Stimulated activated CD4-positive, alpha-beta T cell treated with anti-CD3 and anti-CD28 coated beads, Interleukin-15, amount 100 ng/mL, for 1 hour (primary cell): Measurements from ENCODE around the gene LUZP2.

ENCODE experiments used
- DNase-seq, 2 donors: peaks; one replicate each; pipeline ENCODE4 v3.0.0-alpha.2; 2020; ENCODE audit warnings: low read depth in 1 of 2, low spot score in 1 of 2

Gene LUZP2

DNA sequence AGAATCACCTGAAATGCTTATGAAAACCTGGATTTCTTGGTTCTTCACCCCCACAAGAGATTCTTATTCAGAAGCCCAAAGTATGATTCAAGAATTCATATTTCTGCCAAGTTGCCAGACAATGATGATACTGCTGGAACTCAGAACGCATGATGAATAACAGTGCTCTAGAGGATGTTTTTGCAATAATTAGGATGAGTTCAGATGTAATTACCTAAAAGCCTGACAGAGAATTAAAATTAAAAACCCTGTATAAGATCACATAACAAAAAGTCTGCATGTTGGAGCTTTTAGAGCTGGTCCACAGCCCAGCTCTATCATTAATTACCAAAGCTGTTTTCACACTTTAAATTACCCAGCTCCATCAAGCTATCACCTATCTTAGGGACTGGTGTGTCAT, 211.8 kb downstream of the LUZP2 start:
- no peak for DNase-seq

DNA sequence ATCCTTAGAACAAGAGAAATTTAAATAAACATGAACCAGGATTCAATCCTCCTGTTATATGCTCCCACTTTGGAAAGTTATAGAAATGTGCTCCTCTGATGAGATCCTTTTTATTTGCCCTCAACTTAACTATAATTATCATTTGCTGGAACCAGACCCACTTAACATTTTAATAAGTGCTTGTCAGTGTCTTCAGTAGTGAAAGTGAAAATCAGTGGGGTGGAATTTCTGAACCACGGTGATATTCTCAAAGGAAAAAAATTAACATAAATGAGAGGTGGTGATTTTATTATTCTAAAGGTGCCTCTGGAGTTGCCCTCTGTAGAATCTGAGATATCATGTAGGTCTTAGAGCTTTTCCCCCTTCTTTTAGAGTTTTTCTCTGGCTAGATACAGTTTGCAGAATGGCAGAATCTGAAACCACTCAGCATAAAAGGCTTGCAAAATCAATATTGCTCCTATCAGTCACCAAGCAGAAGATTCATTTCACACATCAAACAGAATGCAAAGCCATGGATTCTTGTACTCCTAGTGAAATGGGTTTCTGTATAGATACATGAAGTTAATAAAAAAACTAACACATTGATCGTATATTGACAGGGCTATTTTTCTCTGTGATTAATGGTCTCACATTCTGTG, 213.2 kb downstream of the LUZP2 start:
- no peak for DNase-seq

DNA sequence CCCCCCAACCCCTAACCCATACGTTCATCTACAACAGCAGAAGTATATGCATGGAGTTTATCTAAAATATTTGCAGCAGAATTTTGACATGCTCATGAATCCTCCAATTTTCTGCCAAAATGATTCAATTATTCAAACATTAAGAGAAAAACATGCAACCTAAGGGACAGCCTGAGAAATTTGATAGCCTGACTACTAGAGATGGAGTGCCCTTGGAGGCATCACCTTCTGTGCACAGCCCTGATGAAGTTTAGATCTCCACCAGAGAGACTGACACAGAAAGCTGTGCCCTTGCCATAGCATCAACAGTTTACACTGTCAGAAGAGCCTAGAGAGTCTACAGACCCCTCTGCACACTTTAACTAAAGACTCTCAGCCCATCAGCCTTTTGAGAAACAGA, 217.7 kb downstream of the LUZP2 start:
- no peak for DNase-seq

DNA sequence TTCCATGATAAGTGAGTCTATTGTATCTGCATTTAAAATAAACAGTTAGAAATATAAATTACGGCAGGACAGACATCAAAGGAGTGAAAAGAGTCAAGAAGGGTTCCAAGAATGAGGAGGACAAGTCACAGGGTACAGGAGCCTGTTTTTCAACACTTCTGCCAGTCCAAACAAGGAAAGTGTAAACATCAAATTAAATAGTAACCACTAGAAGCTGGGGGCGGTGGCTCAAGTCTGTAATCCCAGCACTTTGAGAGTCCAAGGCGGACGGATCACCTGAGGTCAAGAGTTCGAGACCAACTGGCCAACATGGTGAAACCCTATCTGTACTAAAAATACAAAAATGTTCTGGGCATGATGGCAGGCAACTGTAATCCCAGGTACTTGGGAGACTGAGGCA, 219.6 kb downstream of the LUZP2 start:
- no peak for DNase-seq

DNA sequence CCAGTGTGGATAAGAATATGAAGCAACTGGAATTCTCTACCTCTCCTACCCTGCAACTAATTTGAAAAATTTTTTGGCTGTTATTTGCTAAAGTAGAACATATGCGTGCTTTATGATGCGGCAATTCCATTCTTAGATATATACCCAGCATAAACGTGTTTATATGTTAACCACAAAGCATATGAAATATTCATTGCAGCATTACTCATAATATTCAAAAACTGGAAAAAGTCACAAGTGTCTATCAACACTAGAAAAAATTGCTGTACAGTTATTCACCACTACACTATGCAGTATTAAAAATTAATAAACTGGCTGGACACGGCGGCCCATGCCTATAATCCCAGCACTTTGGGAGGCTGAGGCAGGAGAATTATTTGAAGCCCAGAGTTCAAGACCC, 226.4 kb downstream of the LUZP2 start:
- no peak for DNase-seq

DNA sequence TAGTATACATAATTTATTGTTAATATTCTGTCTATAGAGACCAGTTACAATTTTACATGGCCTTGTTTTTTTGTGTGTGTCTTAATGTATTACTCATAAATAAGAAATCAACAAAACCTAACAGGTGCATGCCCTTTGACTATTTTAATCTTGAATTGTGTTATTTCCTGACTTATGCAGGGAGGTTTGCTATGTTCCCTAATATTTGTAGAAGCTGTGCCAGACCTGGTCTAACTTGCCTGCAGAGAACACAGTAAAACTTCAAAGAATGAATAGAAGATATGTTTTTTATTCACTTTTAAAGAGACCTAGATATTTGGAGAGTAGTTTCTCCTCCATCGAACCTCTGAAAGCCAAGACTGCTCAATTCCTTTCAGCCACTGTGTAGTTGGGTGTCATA, 234.7 kb downstream of the LUZP2 start:
- no peak for DNase-seq

DNA sequence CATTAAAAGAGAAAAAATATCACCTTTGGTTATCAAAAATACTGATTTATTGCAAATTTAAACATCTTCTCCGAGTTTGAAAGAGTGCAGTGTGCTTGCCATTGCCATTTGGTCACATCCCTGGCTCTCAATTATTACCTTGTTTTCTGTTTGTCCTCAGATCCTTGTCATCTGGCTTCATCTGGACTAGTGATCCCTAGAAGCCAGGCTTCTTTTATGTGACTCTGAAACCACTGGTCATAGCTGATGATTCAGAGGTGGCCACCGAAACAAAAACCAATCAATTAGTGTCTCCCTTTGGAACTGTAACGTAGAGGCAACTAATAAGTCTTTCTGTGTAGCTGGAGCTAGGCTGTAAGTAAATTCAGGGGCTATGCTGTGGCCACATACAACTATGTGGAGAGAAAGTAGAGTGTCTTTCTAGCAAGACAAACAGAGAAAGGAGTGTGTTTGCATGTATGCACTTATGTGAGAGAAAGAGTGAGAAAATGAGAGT, 237.9 kb downstream of the LUZP2 start:
- DNase-seq, result no peak

DNA sequence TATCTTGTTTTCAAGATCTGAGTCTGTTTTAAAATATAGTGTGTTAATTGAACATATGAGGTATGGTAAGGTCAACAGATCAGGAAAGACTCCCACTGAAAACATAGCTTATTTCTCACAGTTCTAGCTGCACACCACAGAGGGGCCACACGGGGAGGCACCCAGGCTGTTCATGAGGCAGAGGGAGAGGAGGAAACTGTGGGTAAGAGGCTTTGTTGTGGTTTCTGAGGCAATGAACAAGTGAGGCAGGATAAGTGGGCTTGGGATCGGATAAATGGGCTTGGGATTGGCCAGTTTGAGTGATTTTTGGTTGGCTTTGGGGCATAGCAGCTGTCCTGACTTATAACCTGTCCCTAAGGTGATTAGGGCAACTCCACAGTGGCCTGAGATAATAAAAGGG, 242.1 kb downstream of the LUZP2 start:
- no peak for DNase-seq

DNA sequence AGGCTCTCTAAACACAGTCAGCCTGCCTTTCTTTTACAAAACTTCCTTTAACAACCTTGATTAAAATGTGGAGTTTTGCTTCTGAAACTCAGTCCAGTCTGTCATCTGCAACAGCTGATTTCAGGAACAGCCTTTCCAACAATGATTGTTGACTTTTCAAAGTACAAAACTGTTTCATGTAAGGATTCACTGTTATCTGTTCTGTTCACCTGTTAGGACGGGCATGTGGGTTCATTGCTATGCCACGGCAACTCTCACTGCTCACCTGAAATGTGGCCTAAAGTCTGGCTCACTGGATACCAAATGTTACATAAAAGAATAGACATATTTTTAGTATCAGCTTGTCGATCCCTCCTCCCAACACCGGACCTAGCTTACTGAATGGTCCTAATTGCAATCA, 242.8 kb downstream of the LUZP2 start:
- no peak for DNase-seq

DNA sequence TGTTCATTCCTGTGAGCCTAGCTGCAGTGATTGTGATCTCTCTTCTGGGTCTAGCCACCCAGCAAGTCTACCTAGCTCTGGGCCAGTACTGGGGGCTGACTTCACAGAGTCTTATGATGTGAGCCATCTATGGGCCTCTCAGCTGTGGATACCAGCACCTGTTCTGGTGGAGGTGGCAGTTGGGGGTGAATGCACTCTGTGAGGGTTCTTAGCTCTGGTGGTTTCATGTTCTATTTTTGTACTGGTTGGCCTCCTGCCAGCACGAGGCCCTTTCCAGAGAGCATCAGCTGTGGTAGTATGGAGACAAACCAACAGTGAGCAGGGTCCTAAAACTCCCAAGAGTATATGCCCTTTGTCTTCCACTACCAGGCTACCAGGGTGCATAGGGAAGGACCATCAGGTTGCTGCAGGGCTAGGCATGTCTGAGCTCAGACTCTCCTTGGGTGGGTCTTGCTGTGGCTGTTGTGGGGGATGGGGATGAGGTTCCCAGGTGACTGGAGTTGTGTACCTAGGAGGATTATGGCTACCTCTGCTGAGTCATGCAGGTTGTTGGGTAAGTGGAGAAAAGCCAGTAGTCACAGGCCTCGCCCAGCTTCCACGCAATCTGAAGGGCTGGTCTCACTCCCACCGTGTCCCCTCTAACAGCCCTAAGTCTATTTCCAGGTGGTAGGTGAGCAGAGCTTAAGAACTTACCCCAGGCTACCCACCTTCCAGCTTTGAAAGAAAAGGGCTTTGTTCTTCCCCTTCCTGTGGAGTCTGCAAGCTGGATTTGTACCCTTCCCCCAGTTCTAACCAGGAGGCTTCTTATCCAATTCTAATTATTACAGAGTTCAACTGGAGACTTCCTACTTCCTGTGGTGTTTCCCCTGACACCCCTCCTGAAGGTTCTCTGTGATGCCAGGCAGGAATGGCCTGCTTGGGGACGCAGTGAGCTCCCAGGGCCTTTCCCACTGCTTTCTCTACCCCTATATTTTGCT, 250.7 kb downstream of the LUZP2 start:
- no peak for DNase-seq

DNA sequence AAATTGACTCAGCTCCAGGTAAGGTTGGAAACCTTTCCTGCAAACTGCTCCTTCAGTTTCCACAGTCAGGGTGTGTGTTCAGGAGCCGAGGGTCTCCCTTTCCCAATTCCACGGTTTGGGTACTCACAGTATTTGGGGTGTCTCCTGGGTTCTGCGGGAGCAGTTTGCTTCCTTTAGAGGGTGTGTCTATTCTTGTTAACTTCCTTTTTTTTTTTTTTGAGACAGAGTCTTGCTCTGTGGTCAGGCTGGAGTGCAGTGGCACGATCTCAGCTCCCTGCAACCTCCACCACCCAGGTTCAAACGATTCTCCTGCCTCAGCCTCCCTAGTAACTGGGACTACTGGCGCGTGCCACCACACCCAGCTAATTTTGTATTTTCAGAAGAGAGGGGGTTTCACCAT, 251.4 kb downstream of the LUZP2 start:
- DNase-seq, result no peak

DNA sequence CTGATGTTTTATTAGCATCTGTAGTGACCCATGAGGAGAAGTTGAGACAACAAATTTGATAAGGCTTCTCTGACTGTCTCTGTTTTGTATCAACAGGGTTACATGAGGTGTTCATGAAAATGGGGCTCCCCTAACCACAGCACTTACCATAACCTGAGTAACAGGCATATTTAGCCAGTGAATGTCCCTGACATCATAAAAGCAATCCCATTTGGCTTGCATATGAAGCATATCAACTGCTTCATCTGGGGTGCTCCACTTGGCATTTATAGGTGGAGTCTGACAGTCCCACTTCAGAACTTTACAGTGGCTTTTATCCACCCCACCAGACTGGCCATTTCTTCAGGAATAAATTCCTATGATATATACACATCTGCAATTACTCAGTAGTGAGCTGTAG, 257.6 kb downstream of the LUZP2 start:
- DNase-seq, result no peak

DNA sequence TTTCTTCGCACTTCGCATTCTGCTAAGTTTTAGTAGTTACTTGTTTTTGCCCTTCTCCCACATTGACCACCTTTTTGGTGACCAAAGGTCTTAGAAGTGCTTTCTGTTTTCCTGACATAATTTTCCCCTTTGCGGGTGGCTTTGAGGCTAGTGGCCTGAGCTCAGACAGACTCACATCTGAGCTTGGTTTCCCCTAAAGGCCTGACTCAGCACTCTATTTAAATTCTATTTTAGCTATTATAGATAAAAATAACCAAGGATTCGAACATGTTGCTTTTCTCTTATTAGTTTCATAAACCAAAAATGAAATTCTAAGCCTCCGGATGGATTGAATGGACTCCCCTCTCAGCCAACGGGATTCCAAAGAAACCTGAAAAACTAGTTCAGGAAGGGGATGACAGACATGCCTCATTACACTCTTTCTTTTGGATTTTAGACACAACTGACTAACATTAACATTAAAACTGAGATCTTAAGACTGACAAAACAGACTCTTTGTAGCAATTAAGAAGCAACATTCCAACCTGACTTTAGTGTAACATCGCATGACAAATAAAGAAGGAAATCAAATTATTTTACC, 258.5 kb downstream of the LUZP2 start:
- no peak for DNase-seq

DNA sequence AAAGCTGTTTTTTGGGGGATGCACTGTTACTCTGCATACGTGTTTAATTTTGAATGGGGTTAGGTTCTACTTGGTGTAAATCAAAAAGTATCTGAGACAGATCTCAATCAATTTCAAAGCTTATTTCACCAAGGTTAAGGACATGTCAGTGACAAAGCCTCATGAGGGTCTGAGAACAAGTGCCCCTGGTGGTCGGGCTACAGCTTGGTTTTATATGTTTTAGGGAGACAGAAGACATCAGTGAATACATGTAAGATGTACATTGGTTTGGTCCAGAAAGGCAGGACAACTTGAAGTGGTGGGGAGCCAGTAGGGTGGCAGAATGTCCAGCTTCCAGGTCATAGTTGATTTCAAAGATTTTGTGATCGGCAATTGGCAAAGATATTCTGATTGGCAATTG, 262.9 kb downstream of the LUZP2 start:
- DNase-seq, result no peak

DNA sequence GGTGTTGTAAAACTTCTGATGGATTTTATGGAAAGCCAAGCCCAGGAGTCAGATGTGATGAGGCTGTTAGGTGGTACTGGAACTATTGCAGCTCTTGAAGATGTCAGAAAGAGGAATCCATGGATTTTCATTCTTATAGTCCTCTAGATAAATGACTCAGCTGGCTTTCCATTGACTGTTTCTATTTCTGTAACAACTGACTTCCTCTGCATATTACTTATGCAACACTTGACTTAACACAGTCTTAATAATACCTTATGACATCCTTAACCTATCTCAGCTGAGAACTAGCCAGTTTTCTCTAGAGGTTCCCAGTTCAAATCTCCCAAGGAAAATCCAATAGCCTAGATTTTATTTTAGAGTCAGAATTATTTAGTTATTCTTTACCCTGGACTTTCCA, 263.8 kb downstream of the LUZP2 start:
- no peak for DNase-seq

DNA sequence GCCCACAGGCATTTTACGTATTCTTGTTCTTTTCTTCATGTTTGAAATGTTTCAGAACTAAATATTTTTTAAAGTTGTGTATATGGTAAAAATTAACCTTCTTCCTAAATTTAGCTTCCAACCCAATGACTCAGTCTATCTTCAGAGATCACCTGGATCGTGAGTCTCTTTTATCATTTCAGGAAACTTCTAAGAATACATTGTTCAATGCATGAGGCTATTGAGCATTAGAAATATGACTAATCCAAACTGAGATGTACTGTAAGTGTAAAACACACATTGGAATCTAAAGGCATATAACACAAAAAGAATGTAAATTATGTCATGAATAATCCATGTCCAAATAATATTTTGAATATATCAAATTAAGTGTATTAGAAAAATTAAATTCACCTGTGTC, 265.2 kb downstream of the LUZP2 start:
- DNase-seq, result no peak

DNA sequence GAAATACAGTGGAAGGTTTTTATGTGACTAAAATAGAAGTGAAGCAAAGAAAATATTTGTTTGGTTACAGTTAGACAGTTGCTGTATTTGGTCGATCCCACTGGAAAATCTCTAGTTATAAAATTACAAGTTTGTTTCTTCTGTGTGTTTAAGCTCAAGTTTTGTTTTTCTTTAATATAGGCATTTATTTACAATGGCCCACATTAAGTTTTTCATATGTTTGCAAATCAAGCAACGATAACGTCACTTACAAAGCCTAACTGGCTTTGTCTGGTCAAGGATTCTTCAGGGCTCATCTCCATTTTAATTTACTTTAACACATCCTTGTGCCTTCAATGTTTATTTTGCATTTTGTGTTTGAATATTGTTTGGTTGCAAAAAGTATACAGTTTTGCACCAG, 270.6 kb downstream of the LUZP2 start:
- DNase-seq, result no peak

DNA sequence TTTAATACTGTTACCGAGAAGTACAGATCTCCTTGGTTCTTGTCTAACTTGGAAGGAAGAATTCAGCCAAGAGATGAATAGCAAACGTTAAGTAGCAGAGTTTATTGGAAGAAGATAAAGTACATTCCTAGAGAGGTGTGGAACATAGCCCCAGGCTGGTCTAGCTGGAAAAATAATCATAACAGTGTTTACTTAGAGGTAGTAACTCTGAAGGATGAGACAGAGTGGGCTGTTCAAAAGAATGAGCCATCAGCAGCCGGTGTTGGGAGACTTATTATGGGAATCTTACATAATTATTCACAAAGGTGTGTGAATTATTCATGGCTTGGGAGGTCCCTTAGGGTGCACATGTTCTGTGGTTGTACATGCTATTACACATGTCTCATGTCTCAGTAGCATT, 276.5 kb downstream of the LUZP2 start:
- no peak for DNase-seq

DNA sequence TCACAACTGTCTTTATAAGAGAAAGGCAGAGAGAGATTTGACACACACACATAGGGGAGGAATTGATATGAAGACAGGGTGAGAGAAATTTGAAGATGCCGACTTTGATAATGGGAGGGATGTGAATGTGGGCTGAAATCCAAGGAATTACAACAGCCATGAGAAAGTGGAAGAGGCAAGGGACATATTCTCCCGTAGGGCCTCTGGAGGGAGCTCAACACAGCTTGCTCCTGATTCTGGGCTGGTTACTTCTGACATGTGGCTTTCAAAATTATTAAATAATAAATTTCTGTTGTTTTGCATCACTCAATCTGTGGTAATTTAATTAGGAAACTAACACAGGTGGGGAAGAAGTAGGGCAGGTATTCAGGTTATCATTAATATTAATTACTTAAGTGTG, 282.9 kb downstream of the LUZP2 start:
- DNase-seq, result no peak

DNA sequence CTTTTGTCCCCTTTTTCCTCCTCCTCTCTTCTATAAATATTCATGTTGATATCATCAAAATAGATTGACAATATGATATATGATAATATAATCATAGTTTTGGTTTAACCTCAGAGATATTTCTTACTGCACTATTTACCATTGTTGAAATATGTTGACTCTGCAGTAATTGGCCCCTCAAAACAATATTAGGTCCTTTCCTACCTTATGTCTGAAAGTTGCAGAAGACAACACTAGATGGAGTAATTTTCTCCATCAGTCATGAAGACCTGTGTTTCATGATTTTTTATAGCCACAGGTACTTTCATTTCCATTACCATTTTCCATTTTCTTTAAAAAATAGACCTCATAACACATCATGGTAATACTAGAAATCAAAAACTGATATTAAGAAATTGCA, 284.4 kb downstream of the LUZP2 start:
- no peak for DNase-seq

DNA sequence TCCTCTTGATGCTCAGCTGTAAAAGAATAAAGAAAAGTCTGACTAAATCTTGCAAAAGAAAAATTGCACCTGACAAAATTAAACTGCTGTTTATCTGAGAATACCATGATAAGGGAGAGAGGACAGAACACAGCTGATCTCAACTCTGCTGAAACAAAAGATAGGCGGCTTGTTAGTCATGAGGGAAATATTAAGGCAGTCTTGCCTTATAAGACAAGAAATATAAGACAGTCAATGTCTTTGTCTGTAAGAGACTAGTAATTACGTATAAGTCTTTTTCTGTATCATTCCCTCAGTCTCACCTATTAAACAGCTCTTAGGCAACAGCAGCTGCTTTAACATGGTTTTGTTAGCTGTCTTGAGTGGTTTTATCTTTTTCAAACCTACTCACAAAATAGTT, 296.6 kb downstream of the LUZP2 start:
- no peak for DNase-seq

DNA sequence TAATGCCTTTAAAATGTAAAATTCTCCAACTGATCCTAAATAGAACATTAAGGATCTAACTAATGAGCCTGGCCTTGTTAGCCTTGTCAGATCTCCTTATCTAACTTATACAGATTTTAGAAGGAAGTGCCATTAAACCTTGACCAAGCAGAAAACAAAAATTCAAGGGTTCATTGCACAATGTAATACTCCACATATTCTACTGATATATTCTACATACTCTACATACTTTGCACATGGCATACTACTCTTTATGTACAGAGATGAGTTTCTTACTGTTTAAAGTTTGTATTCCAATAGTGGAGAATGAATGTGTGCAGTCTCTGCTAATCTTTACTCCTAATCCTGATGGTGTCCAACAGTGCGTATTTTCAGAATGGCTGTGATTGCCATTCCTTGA, 297.2 kb downstream of the LUZP2 start:
- no peak for DNase-seq
